DMS79 treated with DMSO at 0.1 percent for 48 hours (cell line): ENCODE results near the gene IGFBP1.
A peak's percentile ranks its signal among the peaks of the same experiment; 100 is the strongest.

ENCODE experiments used
- DNase-seq: peaks from one replicate; lab custom pipeline; 2025; lab: John Stamatoyannopoulos, UW

The IGFBP1 gene

DNA sequence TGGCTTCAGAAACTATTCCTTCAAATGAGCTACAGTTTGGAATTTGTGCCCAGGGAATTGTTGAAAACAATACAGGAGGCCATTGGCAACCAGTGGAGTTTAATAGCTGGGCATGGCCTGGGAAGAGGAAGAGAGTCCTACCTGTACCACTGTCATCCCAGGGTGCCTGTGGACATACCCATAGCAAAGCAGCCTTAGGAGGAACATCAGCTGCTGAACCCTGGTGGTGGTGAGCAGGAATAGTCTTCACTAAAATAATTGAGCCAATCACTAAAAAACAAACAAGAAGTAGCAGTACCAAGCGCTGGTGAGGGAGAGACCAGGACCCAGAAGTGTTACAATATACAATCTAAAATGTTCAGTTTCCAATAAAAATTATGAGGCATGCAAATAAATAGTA is 14.5 kb downstream of the IGFBP1 start:
- DNase-seq = no peak

DNA sequence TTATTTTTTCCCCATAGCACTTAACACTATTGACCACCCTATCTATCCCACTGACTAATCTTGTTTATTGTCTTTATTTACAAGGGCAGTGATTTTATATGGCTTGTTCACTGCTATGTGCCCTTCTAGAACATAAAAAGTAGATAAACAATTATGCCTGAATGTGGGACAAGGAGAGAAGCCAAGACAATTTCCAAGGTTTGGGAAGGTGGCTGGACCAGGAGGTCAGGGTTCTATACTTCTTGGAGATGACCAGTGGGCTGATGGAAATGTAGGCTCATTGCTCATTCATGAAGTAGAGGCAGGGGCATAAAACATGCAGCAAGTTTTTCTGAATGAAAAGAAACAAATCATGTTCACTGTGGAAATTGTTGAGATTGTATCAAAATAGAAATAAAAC is 21.3 kb downstream of the IGFBP1 start:
- DNase-seq = no peak

GRCh38 chr7:45910855-45911254 is 22.6 kb downstream of the IGFBP1 start:
- DNase-seq = no peak

- DNase-seq = no peak
Measured at GRCh38 chr7:45911311-45911710, 23.0 kb downstream of the IGFBP1 start.

GRCh38 chr7:45912972-45913371 is 24.7 kb downstream of the IGFBP1 start:
- no peak for DNase-seq

DNA sequence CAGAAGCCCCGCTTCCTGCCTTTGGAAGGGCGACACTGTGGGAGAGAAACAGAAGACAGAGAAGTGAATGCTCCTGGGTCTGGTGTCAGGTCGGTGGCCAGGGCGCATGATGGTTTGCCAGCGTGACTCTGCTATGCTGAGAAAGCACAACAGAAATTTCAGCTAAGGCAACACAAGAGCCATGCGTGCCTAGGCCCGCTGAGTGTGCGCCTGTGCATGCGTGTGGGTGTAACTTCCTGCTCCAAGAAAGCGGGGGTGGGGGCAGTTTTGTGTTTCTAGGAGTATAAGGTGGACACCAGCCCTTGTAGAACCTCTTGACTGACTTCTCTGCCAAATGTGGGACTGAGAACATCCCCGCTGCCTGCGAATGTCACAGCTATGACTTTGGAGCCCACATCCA is 26.6 kb downstream of the IGFBP1 start:
- DNase-seq = no peak

DNA sequence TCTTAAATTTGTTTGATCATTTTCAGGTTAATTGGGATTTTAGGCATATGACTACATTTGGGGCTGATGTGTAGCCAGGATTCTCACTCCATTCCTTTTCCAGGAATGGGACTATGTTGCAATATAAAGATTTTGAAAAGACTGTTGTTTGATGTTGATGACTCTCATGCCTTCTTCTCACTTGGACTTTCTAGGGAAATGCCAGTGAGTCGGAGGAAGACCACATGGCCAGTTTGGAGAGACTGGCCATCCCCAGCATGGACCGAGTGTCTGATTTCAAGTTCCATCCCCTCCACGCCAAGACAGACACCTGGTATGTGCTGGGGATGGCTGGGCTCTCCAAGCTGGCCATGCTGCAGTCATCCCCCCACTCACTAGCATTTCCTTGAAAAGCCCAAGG is 27.3 kb downstream of the IGFBP1 start:
- no peak for DNase-seq

DNA sequence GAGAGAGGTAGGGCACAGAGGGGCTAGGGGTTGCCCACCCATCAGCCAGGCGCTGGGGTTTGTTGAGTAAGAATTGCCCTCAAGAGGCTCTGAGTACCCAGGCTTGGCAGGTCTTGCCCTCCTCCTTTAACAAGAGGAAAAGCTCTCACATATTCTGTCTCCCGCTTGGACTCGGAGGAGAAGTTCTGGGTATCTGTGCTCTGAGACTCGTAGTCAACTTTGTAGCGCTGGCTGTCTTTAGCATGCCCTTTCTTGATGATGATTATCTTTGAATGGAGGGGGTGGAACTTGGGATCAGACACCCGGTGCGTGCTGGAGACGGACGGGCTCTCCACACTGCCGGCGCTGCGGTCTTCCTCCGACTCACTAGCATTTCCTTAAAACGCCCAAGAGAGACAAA is 28.8 kb downstream of the IGFBP1 start:
- no peak for DNase-seq

- DNase-seq = peak; percentile 54
Measured at GRCh38 chr7:45917658-45918057, 29.4 kb downstream of the IGFBP1 start.

- no peak for DNase-seq
Measured at GRCh38 chr7:45918556-45918955, 30.3 kb downstream of the IGFBP1 start.

GRCh38 chr7:45919231-45919784 is 31.0 kb downstream of the IGFBP1 start:
- DNase-seq = no peak

DNA sequence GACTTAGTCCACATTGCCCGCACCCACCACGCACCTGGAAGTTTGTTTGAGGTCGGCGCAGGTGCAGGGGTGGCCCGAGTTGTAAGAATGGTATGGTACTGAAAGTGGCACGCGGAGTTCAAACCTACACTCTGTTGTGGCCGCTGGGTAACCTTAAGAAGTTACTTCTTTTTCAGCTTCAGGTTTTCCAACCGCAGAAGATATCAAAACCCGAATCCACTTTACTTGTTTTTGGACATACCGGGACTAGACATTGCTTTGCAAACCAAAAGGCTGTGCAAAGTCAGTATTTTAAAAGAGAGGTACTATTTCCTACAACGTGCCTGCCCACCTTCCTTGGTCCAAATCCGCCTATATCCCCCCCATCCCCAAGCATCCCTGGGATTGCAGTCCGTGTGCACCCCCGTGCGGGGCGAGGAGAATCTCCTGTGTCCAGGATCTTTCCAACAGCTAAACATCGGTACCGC is 31.7 kb downstream of the IGFBP1 start:
- no peak for DNase-seq

DNA sequence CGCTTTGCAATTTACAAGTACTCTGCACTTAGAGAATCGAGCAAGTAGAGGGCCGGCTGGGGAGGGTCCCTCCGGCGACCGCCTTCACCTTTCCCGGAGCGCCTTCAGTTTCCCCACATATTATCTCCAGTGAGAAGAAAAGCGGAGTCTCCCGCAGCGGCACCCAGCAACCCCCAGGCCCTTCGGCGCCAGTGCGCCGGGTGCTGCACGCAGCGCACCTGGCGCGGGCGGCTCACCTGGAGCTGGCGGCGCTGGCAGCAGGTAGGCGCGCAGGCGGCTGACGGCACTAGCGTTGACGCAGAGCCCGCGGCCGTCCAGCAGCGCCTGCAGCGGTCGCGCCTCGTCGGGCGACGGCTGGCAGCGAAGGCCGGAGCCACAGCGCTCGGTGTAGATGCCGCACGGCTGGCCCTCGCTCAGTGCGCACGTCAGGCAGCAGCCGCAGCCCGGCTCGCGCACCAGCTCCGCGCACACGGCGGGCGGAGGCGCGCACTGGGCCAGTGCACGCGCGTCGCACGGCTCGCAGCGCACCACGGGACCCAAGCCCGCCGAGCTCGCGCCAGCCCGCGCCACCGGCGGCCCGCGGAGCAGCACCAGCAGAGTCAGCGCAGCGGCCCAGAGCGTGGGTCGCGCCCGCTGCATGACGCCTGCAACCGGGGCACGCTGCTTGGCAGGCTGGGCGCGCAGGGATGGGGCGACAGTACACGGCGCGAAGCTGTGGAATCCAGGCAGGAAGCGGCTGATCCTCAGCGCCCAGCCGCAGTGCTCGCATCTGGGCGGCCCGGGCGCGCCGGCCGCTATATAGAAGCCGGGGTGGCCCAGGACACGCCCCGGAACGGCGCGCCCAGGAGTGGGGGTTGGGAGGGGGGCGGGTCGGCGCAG is 32.5 kb downstream of the IGFBP1 start, which contains the start of gene IGFBP3:
TSS of gene IGFBP3 (minus strand) at position 771 of the 879 bp plus-strand sequence. CDS start at position 639, 132 bp downstream.
- DNase-seq = peak; percentile 42

- DNase-seq = peak; percentile 9
Measured at GRCh38 chr7:45921381-45921698, 33.1 kb downstream of the IGFBP1 start.

DNA sequence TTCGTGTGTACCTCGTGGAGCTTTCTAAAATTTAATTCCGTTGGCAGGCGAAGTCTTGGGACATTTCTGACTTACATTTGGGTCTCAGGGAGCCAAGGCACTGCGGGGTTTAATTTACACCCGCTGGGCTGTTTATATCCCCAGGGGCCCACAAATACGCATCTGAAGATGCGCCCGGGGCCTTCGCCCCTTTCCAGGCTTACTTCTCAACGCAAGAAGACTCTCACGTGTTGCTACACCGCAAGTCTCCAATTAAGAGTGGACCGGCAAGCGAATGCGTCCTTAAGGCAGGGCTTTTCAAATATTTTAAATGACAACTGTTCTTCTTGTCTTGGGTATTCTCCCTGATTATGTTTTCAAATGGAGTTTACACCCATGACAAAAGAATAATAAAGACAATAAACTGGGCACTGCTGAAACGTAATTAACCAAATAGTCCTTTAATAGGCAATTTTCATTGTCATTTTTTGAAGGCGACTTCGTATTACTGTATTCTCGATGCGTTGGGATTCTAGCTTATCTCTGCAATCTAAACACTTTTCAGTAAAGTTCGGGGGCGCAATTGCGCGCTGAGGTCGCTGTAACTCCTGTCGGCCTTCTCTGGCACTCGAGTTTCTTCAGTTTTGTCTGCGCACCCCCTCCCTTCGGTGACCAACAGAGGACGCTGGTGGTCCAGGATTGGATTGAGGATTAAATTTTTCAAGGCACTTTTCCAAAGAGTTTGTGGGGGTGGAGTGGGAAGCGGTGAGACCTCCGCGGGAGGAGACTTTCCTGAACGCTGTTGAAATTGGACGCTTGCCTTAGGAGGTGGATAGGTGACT is 33.6 kb downstream of the IGFBP1 start:
- DNase-seq = no peak

DNA sequence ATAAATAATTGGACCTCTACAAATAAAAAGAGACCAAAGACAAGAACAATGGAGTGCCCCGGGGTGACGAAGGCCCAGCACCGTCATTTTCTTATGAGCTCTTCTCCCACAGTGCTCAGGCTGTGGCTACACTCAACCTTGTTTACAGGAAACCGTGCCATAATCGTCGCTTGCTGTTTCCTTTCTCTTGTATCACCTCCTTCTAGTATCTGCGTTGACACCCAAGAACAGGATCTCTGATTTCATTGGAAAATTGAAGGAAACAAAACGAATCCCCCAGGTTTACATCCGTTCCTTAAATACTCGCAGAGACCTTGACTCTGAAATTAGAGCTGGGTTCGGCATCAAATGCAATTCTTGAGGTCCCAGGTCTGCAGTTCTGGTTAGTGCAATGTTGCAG is 34.5 kb downstream of the IGFBP1 start:
- DNase-seq = no peak

DNA sequence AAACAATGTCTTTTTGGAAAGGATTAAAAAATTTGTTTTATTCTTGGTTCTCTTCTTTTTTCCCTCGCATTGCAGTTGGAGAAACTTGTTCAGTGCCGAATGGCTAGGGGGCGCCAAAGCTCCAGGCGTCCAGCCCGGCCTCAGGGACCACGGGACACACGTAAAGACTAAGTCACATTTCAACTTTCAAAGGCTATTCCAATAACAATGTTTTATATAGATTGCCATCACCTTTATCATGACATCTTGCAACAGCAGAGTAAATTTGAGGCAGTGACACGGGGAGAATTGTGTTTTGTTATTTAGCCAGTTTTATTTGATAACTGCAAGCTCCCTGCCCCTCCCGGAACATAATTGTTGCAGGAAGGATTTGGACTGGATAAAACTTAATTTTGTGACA is 35.0 kb downstream of the IGFBP1 start:
- peak; percentile 26 for DNase-seq

- no peak for DNase-seq
Measured at GRCh38 chr7:45923818-45924217, 35.5 kb downstream of the IGFBP1 start.

- no peak for DNase-seq
Measured at GRCh38 chr7:45924283-45924682, 36.0 kb downstream of the IGFBP1 start.

- no peak for DNase-seq
Measured at GRCh38 chr7:45927721-45928120, 39.4 kb downstream of the IGFBP1 start.

DNA sequence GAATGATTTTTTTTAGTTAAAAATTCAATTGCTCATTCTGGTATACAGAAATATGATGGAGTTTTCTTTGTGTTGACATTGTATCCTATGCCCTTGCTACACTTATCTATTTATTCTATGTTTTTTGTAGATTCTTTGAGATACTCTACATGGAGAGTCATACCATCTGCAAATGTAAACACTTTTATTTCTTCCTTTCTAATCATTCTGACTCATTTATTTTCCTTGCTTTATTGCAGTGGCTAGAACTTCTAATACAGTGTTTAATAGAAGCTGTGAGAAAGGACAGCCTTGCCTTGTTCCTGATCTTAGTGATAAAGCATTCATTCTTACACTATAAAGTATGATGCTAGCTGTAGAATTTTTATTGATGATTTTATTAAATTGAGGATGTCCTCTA is 42.7 kb downstream of the IGFBP1 start:
- DNase-seq = no peak

- DNase-seq = no peak
Measured at GRCh38 chr7:45937301-45937700, 49.0 kb downstream of the IGFBP1 start.

DNA sequence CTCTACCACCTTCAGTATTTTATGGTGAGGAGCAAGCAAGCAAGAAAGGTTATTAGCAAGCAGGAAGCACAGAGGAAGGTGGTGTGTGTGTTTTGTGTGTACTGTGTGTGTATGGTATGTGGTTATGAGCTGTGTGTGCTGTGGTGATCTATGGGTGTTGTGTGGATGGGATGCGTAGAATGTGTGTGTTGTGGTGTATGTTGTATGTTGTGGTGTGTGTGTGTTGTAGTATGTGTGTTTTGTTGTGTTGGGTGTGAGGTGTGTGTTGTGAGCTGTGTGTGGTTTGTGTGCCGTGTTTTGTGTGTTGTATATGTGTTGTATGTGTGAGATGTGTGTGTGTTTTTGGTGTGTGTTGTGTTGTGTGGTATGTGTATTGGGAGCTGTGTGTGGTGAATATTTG is 49.6 kb downstream of the IGFBP1 start:
- DNase-seq = no peak
